Measurements from ENCODE around the gene TAAR5. TPM values are rescaled to one million over a fixed set of nuclear protein-coding genes. Genes with fewer than 3 reads are reported as not detected.

The TAAR5 gene
- polyA plus RNA-seq, 1 donor (not counting 4 experiments of a cell fraction or from before 2014, with no cell fraction given) = not detected

DNA sequence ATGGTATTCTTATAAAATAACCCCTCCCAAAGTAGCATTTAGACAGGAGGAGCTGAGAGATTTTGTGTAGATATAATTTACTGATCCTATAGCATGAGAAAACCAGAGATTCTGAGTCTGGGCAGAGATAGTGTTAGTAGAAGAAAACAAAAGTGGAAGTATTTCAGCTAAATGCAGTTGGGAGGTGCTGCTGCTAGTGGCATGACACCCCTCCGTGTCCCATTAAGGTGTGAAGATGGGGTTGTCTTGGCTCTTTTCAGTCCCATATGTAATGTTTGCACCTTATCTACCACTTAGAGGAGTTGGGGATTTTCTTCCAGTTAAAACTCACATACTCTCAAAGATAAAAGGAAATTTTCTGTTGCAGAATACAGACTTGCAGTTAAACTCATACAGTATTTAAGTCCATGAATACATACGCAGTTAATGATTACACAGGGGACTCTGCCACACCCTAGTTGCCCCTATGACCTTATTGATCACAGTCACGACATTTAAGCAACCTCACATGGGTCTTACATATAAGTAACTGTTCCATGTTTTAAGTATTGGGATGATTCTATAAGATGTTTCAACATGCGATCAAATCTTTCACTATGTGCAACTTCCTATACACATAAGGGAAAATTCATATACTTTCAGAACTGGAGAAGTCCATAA is 23.0 kb upstream of the TAAR5 start:
- dilution Hi-C loops (cut with MboI; ENCODE audit: extremely low pct_ligation_motif_present, low sequenced_read_pairs) = no loop called here

DNA sequence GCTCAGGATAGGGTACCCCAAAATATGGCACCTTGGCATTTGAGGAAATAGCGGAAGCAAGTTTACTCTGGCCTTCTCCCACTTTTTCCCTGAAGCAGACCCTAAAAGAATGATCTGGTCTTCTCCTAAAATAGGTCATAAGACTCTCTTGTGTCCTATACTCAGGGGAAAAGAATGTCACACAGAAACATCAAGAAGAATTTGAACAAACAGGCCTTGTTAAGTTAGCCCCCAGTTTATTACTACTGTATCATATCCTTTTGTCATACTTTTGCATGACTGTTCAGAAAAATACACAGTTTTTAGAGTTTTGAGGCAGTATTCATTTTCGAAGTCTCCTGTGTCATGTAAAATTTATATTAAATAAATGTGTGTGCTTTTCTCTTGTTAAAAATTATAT is 22.1 kb upstream of the TAAR5 start:
- Histone ChIP-seq H3K4me1 (ENCODE audit: control insufficient read depth, extremely low read depth, insufficient read depth, low read length) (peaks cover 17% of the 10 kb centered on the region), H3K27me3 (ENCODE audit: control insufficient read depth, extremely low read depth, insufficient read depth, low read length) (no peaks in the 10 kb centered on the region), H3K27ac (ENCODE audit: control insufficient read depth, insufficient read depth, low read length) (no peak overlapping the region), H3K9ac (ENCODE audit: control insufficient read depth, extremely low read depth, insufficient read depth, low read length) (no peak overlapping the region), H3K9me3 (ENCODE audit: control insufficient read depth, low read depth, low read length) (no peaks in the 10 kb centered on the region), H4K20me1 (ENCODE audit: control insufficient read depth, extremely low read depth, insufficient read depth, low read length) (no peaks in the 10 kb centered on the region), H3K79me2 (ENCODE audit: control insufficient read depth, insufficient read depth, low read length) (no peaks in the 10 kb centered on the region), H2AFZ (ENCODE audit: control insufficient read depth, low read length) (no peak overlapping the region), H3K9me1 (ENCODE audit: control insufficient read depth, extremely low read depth, insufficient read depth, low read length) (no peaks in the 10 kb centered on the region), H3K4me3 (ENCODE audit: control insufficient read depth in 2 of 3, extremely low read depth in 1 of 3, insufficient read depth in 2 of 3, low read depth in 1 of 3, low read length in 3 of 3) (no peak overlapping the region), H3K4me2 (ENCODE audit: control insufficient read depth, extremely low read depth, insufficient read depth, low read depth, low read length) (no peak overlapping the region), H3K36me3 (ENCODE audit: control insufficient read depth in 2 of 2, extremely low read depth in 1 of 2, insufficient read depth in 2 of 2, low read length in 2 of 2) (no peaks in the 10 kb centered on the region)
- TF ChIP-seq EZH2 (IDR thresholded peaks at IDR 0.05; ENCODE audit: low read length) = no peak
- TF ChIP-seq, protein P1, sequence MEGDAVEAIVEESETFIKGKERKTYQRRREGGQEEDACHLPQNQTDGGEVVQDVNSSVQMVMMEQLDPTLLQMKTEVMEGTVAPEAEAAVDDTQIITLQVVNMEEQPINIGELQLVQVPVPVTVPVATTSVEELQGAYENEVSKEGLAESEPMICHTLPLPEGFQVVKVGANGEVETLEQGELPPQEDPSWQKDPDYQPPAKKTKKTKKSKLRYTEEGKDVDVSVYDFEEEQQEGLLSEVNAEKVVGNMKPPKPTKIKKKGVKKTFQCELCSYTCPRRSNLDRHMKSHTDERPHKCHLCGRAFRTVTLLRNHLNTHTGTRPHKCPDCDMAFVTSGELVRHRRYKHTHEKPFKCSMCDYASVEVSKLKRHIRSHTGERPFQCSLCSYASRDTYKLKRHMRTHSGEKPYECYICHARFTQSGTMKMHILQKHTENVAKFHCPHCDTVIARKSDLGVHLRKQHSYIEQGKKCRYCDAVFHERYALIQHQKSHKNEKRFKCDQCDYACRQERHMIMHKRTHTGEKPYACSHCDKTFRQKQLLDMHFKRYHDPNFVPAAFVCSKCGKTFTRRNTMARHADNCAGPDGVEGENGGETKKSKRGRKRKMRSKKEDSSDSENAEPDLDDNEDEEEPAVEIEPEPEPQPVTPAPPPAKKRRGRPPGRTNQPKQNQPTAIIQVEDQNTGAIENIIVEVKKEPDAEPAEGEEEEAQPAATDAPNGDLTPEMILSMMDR (optimal IDR thresholded peaks at IDR 0.05 in 1 of 3, IDR thresholded peaks at IDR 0.05 in 1 of 3, conservative IDR thresholded peaks at IDR 0.05 in 1 of 3; ENCODE audit: extremely low read depth in 1 of 3, insufficient read depth in 2 of 3, low read length in 3 of 3) = no peak
- FAIRE-seq (peak; percentile 17), DNase-seq (ENCODE audit: low read depth, low spot score) (no peak)
- dilution Hi-C loops (cut with MboI; ENCODE audit: extremely low pct_ligation_motif_present, low sequenced_read_pairs) = no loop called here

More for the DNA sequence above, 23.0 kb upstream of the TAAR5 start:
- Histone ChIP-seq H3K27me3 (ENCODE audit: control insufficient read depth, extremely low read depth, insufficient read depth, low read length) (no peaks in the 10 kb centered on the region), H2AFZ (ENCODE audit: control insufficient read depth, low read length) (peak overlapping the region; percentile 8), H3K79me2 (ENCODE audit: control insufficient read depth, insufficient read depth, low read length) (no peaks in the 10 kb centered on the region), H3K9ac (ENCODE audit: control insufficient read depth, extremely low read depth, insufficient read depth, low read length) (no peak overlapping the region), H4K20me1 (ENCODE audit: control insufficient read depth, extremely low read depth, insufficient read depth, low read length) (no peaks in the 10 kb centered on the region), H3K27ac (ENCODE audit: control insufficient read depth, insufficient read depth, low read length) (no peak overlapping the region), H3K36me3 (ENCODE audit: control insufficient read depth in 2 of 2, extremely low read depth in 1 of 2, insufficient read depth in 2 of 2, low read length in 2 of 2) (no peaks in the 10 kb centered on the region), H3K4me3 (ENCODE audit: control insufficient read depth in 2 of 3, extremely low read depth in 1 of 3, insufficient read depth in 2 of 3, low read depth in 1 of 3, low read length in 3 of 3) (no peak overlapping the region), H3K9me3 (ENCODE audit: control insufficient read depth, low read depth, low read length) (no peaks in the 10 kb centered on the region), H3K9me1 (ENCODE audit: control insufficient read depth, extremely low read depth, insufficient read depth, low read length) (no peaks in the 10 kb centered on the region), H3K4me1 (ENCODE audit: control insufficient read depth, extremely low read depth, insufficient read depth, low read length) (peaks cover 17% of the 10 kb centered on the region), H3K4me2 (ENCODE audit: control insufficient read depth, extremely low read depth, insufficient read depth, low read depth, low read length) (no peak overlapping the region)
- FAIRE-seq = peak; percentile 17
- TF ChIP-seq, protein P1 (optimal IDR thresholded peaks at IDR 0.05 in 1 of 3, IDR thresholded peaks at IDR 0.05 in 1 of 3, conservative IDR thresholded peaks at IDR 0.05 in 1 of 3; ENCODE audit: extremely low read depth in 1 of 3, insufficient read depth in 2 of 3, low read length in 3 of 3) = no peak
- no peak for TF ChIP-seq EZH2 (IDR thresholded peaks at IDR 0.05; ENCODE audit: low read length)
- no peak for DNase-seq (ENCODE audit: low read depth, low spot score)
